Brain microvascular endothelial cell (primary cell): ENCODE data around the gene MBNL1.
A peak's percentile ranks its signal among the peaks of the same experiment; 100 is the strongest.

Experiments used
- DNase-seq: peaks from one replicate; pipeline ENCODE4 v3.0.0-alpha.2; 2020
- H3K27ac ChIP-seq: fragments of 250-450 bp; sonication (Bioruptor Pico); 2 replicates; pipeline ENCODE4 v1.5.1; 2020; ENCODE audit warnings: mild to moderate bottlenecking, moderate library complexity
- H3K27me3 ChIP-seq: fragments of 250-450 bp; sonication (Bioruptor Pico); replicated peaks from 2 replicates; pipeline ENCODE4 v1.5.1; 2020; ENCODE audit warnings: mild to moderate bottlenecking
- H3K36me3 ChIP-seq: fragments of 250-450 bp; sonication (Bioruptor Pico); replicated peaks from 2 replicates; pipeline ENCODE4 v1.5.1; 2020; ENCODE audit warnings: mild to moderate bottlenecking
- H3K4me3 ChIP-seq: 2 replicates; pipeline ENCODE4 v1.5.1; 2011; ENCODE audit warnings: low read depth, mild to moderate bottlenecking, control low read depth, low read length, moderate library complexity
- CTCF ChIP-seq: IDR thresholded peaks from 2 replicates; pipeline ENCODE4 v1.5.1; 2011; ENCODE audit warnings: low read depth, mild to moderate bottlenecking, moderate library complexity, low read length, control low read depth, inconsistent platforms; ENCODE audit errors: missing control alignments
- in situ Hi-C: cut with HindIII; loops from 2 replicates; pipeline ENCODE4 v1.10.0; 2017; ENCODE audit warnings: low sequenced_read_pairs, low pct_ligation_motif_present

MBNL1 gene

GRCh38 chr3:152260026-152260425 is 8.7 kb upstream of the MBNL1 start:
- TF ChIP-seq CTCF = no peak
- Histone ChIP-seq H3K27ac (no peak overlapping the region), H3K27me3 (no peaks in the 10 kb centered on the region), H3K4me3 (no peak overlapping the region), H3K36me3 (no peaks in the 10 kb centered on the region)
- in situ Hi-C loops = no loop called here
- DNase-seq = peak; percentile 42

- TF ChIP-seq CTCF = no peak
- H3K27ac ChIP-seq = no peak overlapping the region
- no peaks in the 10 kb centered on the region for H3K36me3 ChIP-seq
- H3K27me3 ChIP-seq = no peaks in the 10 kb centered on the region
- in situ Hi-C loops = no loop called here
- no peak overlapping the region for H3K4me3 ChIP-seq
- DNase-seq = no peak
These were observed 8.2 kb upstream of the MBNL1 start for GRCh38 chr3:152260529-152260928.

- Histone ChIP-seq H3K27me3 (no peaks in the 10 kb centered on the region), H3K4me3 (no peak overlapping the region), H3K36me3 (no peaks in the 10 kb centered on the region), H3K27ac (no peak overlapping the region)
- in situ Hi-C loops = no loop called here
- no peak for DNase-seq
- TF ChIP-seq CTCF = no peak
These were observed 7.4 kb upstream of the MBNL1 start for GRCh38 chr3:152261329-152261728.

GRCh38 chr3:152263711-152264110 is 5.0 kb upstream of the MBNL1 start:
- in situ Hi-C loops = no loop called here
- no peak overlapping the region for H3K4me3 ChIP-seq
- no peaks in the 10 kb centered on the region for H3K27me3 ChIP-seq
- DNase-seq = no peak
- no peaks in the 10 kb centered on the region for H3K36me3 ChIP-seq
- no peak overlapping the region for H3K27ac ChIP-seq
- TF ChIP-seq CTCF = no peak

GRCh38 chr3:152264378-152264777 is 4.4 kb upstream of the MBNL1 start:
- no peak overlapping the region for H3K27ac ChIP-seq

More at GRCh38 chr3:152264378-152264777, 4.4 kb upstream of the MBNL1 start:
- no peaks in the 10 kb centered on the region for H3K27me3 ChIP-seq
- H3K4me3 ChIP-seq = no peak overlapping the region
- no peak for TF ChIP-seq CTCF
- no peak for DNase-seq
- in situ Hi-C loops = no loop called here
- no peaks in the 10 kb centered on the region for H3K36me3 ChIP-seq
